ENCODE results near the gene PLAGL2.

Gene PLAGL2

DNA sequence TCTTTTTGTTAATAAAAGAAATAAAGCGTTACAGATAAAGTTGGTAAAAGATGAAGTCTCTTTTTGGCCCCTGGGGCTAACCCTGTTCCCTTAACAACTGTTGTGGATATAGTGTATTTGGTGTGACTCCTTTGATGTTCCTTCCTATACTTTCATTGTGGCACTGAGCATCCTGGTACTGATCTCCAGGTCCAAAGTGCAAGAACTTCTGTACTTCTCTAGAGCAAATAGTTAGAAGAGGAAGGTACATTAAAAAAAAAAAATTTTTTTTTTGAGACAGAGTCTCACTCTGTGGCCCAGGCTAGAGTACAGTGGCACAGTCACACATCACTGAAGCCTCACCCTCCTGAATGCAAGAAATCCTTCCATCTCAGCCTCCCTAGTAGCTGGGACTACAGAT, 6.3 kb upstream of the PLAGL2 start:
- no peak for DNase-seq (ENCODE audit: low spot score)
- TF ChIP-seq, protein P1, sequence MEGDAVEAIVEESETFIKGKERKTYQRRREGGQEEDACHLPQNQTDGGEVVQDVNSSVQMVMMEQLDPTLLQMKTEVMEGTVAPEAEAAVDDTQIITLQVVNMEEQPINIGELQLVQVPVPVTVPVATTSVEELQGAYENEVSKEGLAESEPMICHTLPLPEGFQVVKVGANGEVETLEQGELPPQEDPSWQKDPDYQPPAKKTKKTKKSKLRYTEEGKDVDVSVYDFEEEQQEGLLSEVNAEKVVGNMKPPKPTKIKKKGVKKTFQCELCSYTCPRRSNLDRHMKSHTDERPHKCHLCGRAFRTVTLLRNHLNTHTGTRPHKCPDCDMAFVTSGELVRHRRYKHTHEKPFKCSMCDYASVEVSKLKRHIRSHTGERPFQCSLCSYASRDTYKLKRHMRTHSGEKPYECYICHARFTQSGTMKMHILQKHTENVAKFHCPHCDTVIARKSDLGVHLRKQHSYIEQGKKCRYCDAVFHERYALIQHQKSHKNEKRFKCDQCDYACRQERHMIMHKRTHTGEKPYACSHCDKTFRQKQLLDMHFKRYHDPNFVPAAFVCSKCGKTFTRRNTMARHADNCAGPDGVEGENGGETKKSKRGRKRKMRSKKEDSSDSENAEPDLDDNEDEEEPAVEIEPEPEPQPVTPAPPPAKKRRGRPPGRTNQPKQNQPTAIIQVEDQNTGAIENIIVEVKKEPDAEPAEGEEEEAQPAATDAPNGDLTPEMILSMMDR (IDR thresholded peaks at IDR 0.05; ENCODE audit: extremely low read depth, insufficient read depth, missing control alignments) = no peak
- in situ Hi-C loops (cut with MboI; ENCODE audit: low pct_unique_long_range_greater_than_20kb, low sequenced_read_pairs, unreplicated experiment) = no loop called here

DNA sequence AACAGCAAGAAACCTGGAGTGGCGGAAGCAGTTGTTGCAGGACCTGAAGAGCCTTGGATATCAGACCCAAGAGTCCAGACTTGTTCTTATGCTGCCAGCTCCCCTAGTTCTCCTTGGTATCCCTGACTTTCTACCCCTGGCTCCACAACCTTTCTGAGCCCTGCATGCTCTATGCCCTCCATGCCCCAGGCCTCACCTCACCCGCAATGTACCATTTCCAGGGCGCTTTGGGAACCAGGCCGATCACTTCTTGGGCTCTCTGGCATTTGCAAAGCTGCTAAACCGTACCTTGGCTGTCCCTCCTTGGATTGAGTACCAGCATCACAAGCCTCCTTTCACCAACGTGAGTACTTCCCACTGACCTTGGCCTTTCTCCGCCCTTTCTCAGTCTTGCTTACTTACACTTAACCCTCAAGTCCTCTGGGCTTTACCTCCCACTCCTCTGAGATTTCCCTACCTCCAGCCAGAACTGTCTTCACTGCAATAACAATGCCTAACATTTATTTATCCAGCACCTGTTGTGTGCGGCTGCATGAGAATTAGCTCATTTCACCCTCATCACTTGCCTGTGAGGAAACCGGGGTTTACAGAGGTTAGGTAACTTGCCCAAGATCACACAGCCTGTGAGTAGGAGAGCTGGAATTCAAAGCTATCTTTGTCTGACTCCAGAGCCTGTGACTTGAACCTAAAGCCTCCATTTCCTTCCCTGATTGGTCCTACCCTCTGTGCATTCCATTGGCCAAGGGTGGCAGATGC, 2.5 kb upstream of the PLAGL2 start:
- no peak for DNase-seq (ENCODE audit: low spot score)
- in situ Hi-C loops (cut with MboI; ENCODE audit: low pct_unique_long_range_greater_than_20kb, low sequenced_read_pairs, unreplicated experiment) = no loop called here

DNA sequence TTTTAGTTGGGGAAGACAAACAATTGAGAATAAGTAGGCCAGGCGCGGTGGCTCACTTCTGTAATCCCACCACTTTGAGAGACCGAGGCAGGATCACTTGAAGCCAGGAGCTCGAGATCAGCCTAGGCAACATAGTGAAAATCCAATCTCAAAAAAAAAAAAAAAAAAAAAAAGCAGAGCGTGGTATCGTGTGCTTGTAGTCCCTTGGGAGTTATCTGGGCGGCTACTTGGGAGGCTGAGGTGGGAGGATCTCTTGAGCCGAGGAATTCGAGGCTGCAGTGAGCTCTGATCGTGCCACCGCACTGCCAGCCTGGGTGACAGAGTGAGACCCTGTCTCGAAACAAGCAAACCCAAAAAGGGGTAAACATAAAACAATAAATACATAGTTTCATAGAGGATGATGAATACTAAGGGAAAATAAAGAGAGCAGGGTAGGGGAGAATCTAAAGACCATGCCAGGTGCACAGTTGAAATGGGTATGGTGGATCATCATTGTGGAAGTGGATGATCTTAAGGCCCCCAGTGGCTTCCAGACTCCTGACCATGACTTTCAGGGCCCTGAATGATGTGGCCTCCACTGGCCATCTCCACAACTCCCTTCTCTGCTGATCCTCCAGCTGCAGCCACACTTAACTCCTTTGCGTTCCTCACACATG, 1.1 kb upstream of the PLAGL2 start:
- TF ChIP-seq, protein P1 (IDR thresholded peaks at IDR 0.05; ENCODE audit: extremely low read depth, insufficient read depth, missing control alignments) = no peak
- in situ Hi-C loops (cut with MboI; ENCODE audit: low pct_unique_long_range_greater_than_20kb, low sequenced_read_pairs, unreplicated experiment) = no loop called here
- no peak for DNase-seq (ENCODE audit: low spot score)

More for the DNA sequence above, 2.5 kb upstream of the PLAGL2 start:
- TF ChIP-seq, protein P1 (IDR thresholded peaks at IDR 0.05; ENCODE audit: extremely low read depth, insufficient read depth, missing control alignments) = no peak

DNA sequence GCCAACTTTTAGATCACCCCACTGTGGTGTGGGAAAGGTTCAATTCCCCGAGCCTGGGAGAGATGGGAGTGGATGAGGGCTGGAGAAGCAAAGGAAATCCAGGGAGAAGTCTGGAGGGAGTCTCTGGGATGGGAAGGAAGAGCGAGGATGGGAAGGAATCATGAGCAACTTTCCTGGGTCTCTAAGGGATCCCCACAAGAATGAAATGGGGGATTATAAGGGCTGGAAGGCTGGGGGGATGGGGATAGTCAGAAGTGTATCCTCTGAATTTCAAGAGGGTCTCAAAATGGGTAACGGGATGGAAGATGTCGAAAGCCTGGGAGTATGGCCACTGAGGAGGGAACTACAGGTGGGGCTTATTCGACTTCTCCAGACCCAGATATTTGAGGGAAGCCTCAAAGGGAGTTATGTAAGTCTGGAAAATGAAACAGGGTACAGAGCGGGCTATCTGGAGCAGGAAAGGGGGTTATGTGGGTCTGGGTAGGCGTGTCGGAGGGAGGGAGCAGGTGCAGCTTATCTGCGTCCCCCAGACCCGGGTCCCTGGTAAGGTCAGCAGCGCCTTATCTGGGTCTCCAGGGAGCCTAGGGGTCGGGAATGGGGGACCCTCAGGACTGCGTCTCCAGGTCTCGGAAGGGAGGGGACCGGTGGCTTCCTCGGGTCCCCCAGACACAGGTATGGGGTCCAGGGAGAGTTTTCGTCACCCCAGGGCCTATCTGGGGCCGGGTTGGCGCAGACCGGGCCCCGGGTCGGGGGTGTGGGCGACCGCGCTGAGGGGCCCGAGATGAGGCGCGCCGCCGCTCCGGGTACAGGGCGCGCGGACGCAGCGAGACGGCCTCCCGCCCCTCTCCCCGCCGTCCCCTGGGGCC, 550 bp downstream of the PLAGL2 start:
- in situ Hi-C loops (cut with MboI; ENCODE audit: low pct_unique_long_range_greater_than_20kb, low sequenced_read_pairs, unreplicated experiment) = no loop called here
- TF ChIP-seq, protein P1 (IDR thresholded peaks at IDR 0.05; ENCODE audit: extremely low read depth, insufficient read depth, missing control alignments) = no peak
- no peak for DNase-seq (ENCODE audit: low spot score)

DNA sequence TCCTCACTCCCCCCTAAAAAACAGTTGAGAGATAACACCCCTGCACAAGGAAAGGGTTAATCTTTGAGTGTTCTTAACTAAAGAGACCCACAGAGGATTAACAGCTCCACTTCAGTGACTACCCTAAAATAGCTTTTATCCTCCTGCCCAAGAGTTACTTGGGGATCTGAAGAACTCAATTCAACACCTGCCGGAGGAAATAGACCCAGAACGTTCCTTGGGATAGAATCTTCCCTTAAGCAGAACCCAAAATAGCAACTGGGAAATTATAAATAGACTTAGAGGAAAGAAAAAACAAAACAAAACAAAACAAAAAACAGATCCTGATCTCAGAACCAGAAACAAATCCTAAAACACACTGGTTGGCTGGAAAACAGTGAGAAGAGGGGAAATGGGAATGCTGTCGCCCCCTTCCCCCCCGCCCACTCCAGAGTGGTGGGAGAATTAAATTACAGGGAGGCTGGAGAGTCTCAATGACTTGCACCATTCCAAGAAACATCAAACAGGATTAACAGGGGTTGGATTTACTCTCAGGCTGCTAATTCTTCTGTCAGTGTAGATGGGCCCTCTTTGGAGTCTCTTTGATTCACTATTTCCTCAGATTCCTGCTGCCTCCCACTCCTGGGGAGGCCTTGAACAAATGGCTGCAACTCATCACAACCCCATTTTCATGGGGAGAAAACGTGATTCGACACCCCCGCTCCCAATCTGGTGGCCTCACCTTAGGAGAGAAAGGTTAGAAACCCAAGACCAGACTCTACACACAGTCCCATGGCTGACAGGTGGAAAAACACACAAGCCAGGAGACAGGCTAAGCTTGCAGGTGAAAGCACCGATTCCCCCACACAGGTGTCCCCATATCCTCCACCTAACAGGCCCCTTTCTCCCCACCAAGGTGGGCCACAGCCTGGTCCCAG, 1.4 kb downstream of the PLAGL2 start:
- no peak for DNase-seq (ENCODE audit: low spot score)
- in situ Hi-C loops (cut with MboI; ENCODE audit: low pct_unique_long_range_greater_than_20kb, low sequenced_read_pairs, unreplicated experiment) = no loop called here

More for the DNA sequence above, 1.4 kb downstream of the PLAGL2 start:
- TF ChIP-seq, protein P1 (IDR thresholded peaks at IDR 0.05; ENCODE audit: extremely low read depth, insufficient read depth, missing control alignments) = no peak

All from GM13977 (cell line).